Measurements from ENCODE around the gene GALNT17.
A peak's percentile ranks its signal among the peaks of the same experiment; 100 is the strongest.
"Not testable (repeated sequence)": the region's sequence is repeated elsewhere in the genome, so short reads cannot be mapped to it uniquely, and the experiment has no call there.

The GALNT17 gene

DNA sequence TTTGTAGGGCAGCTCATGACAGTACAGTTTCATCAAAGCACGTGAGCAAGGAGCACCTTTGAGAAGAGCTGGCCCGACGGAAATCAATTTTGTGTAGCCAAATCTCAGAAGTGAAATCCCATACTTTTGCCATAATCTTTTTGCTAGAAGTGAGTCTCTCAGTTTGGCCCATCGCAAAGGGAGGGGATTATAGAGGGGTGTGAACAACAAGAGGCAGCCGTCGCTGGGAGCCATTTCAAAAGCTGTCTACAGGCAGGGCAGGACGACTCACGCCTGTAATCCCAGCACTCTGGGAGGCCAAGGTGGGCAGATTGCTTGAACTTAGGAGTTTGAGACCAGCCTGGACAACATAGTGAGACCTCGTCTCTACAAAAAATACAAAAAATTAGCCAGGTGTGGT, 599.8 kb downstream of the GALNT17 start:
- no peak for DNase-seq (ENCODE audit: low read depth in 1 of 2, low spot score in 1 of 2)

DNA sequence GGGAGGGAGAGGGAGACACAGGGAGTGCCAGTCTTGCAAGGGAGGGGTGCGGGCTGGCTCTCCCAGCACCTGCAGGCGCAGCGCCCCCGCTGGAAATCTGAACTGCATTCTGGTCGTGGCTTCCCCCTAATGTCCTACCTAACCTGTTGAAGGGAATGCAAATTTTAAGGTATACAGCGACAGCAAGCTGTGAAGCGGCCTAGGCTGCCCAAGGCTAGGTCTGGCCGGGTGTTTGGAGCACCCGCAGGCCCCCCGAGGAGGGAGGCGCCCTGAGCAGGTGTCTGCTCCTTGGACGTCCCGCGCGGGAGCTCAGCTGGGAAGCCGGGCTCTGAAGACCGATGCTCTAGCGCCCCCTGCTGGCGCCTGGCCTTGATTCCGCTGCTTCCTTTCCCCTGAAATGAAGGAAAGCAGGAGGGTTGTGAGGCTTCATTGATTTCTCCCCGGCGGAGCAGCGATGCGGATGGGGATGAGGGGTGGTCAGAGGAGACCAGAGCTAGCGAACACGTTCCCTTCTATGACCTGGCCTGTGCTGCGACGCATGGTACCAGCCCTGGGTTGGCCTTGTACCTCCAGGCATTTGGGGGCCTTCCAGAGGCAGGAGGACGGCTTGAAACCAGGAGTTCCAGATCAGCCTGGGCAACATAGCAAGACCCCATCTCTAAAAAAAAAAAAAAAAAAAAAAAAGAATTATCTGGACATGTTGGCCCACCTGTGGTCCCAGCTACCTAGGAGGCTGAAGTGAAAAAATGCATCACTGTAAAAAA, 601.3 kb downstream of the GALNT17 start:
- DNase-seq (ENCODE audit: low read depth in 1 of 2, low spot score in 1 of 2) = peak; percentile 17 to 24

DNA sequence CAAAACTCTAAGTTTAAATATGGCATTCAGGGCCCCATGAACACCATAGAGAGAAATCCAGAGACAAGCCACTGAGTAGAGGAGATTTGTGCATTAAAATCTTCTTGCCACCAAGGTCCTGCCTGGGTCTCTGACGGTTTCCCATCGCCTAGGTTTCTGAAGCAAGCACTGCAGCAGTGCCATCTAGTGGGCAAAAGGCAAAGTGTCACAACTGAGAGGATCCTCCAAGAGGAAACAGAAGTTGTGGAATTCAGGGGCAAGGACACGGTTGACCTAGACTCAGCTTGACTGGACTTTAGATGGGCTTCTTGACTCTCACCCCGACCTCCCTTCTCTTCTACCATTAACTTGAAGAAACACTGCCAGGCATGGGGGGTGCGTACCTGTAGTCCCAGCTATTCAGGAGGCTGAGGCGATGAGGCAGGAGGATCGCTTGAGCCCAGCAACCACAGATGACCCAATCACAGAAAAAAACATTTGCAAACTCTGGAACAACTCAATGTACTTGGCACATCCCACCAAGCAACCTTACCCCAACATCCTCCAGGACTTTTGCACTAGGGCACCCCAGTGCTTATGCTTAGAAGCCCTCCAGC, 604.1 kb downstream of the GALNT17 start:
- no peak for DNase-seq (ENCODE audit: low read depth in 1 of 2, low spot score in 1 of 2)

DNA sequence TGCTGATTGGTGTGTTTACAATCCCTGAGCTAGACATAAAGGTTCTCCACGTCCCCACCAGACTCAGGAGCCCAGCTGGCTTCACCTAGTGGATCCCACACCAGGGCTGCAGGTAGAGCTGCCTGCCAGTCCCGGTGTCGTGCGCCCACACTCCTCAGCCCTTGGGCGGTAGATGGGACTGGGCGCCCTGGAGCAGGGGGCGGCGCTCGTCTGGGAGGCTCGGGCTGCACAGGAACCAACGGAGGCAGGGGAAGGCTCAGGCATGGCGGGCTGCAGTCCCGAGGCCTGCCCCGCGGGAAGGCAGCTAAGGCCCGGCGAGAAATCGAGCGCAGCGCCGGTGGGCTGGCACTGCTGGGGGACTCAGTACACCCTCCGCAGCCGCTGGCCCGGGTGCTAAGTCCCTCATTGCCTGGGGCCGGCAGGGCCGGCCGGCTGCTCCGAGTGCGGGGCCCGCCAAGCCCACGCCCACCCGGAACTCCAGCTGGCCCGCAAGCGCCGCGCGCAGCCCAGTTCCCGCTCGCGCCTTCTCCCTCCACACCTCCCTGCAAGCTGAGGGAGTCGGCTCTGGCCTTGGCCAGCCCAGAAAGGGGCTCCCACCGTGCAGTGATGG, 606.1 kb downstream of the GALNT17 start:
- not testable (repeated sequence) for DNase-seq (ENCODE audit: low read depth in 1 of 2, low spot score in 1 of 2)

DNA sequence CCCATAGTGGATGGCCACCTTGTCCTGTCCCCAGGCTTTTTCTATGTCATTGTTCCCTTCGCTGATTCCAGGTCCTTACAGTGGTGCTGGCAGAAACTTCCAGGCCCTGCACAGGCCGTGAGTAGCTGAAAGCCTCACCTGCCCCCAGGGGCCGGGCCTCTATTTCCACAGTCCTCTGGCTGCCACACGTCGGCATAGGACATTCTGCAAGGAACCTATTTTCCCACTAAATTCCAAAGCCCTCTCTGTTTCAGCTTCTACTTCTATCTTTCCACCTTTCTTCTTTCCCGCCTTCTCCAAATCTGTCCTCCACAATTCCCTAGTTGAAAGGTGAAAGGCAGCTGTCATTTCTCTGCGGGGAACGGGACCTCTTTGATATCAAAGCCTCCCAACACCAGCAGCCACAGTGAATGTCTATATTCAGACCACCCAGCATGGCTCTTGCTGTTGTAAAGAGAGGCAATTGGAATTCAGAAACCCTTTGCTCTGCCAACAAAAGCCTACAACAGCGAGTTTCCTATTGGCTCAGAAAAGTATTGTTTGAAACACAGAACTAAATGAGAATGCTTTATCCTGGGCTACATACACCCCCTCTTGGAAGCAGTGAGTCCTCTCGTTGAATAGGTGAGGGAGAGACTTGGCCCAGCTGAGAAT, 607.7 kb downstream of the GALNT17 start:
- DNase-seq (ENCODE audit: low read depth in 1 of 2, low spot score in 1 of 2) = no peak

DNA sequence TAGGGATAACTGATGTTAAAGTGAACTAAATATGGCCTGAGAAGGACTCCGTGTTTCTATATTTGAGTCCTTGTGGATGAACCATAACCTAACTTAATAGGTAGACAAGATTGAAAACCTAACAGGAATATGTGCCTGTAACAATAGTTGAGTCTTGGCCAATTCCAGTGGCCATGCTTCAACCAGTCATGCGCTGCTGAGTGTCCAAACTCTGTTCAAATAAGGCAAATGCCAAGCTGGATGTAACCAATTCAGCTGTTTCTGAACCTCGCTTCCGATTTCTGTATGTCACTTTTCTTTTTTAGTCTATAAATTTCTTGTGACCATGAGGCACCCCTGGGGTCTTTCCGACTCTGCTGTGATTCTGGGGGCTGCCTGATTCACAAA, 608.2 kb downstream of the GALNT17 start:
- DNase-seq (ENCODE audit: low read depth in 1 of 2, low spot score in 1 of 2) = no peak

DNA sequence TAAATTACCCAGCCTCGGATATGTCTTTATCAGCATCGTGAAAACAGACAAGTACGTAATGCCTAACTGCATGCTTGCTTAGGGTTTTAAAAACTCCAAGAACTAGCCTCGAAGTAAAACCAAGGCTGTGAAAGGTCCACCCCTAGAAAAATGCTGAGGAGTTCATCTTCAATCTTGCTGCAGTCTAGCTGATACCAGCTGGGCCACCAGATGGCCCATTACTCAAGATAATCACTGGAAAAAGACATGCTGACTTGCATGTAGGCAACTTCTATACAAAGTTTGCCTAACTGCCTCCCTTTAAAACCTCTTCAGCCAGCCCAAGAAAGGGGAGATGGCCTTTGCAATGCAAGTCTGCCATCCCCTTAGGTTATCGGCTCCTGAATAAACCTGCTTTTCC, 614.1 kb downstream of the GALNT17 start:
- no peak for DNase-seq (ENCODE audit: low read depth in 1 of 2, low spot score in 1 of 2)

DNA sequence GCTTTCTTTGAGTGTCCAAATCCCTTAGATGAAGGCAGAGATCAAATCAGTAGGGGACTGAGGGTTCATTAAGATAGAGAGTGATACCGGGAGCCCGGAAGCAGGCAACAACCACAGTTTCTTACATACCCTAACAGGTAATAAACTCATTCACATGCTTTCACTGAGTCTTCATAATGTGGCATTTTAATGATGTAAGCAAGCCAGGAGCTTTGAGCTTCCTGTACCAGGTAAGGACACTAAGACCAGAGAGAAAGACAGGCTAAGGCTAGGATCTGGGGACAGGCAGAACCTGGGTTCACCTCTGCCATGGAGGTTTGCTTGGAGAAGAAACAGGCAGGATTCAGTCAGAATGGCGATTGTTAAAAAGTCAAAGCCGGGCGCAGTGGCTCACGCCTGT, 618.3 kb downstream of the GALNT17 start:
- DNase-seq (ENCODE audit: low read depth in 1 of 2, low spot score in 1 of 2) = no peak

DNA sequence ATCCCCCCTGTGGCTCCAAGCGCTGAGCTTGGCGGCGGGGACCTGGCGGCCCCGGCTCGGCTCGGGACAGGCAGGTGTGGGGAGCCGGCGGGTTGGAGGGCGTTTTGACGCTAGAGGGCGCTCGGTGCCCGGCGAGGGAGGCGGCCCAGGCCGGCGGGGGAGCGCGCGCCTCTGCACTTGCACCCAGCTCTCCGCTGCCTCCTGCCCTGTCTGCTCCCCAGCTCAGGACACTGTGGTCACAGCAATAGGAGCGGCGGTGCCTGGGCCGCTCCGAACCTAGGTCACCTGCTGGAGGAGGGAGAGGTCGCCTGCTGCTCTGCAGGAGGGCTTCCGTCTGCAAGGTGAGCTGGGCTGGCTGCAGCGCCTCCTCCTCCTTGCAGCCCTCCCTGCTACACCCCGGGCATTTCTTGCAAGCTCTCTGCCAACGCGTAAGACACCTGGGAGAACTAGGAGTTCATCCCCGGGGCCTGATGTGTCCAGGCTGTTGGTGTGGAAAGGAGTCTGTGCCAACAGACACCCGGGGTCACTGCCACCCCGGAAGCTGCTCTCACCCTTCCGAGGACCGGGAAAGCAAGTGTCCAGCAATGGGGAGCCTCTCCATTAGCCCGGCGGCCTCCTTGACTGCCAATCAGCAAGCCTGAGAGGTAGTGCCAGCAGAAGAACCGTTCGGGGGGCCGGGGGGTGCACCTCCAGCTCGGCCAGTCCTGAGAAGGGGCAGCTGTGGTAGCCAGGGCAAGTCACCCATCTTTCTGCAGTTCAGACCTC, 620.4 kb downstream of the GALNT17 start:
- DNase-seq (ENCODE audit: low read depth in 1 of 2, low spot score in 1 of 2) = no peak

DNA sequence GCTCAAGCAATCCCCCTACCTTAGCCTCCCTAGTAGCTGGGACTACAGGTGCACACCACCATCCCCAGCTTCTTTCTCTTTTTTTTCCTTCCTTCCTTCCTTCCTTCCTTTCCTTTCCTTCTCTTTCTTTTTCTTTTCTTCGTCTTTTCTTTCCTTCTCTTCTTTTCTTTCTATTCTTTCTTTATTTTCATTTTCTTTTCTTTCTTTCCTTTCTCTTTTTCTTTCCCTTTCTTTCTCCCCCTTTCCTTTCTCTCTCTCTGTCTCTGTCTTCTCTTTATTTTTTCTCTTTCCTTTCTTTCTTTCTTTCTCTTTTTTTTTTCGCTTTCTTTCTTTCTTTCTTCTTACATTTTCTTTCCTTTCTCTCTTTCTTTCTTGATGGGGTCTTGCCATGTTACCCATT, 621.3 kb downstream of the GALNT17 start:
- DNase-seq (ENCODE audit: low read depth in 1 of 2, low spot score in 1 of 2) = no peak

DNA sequence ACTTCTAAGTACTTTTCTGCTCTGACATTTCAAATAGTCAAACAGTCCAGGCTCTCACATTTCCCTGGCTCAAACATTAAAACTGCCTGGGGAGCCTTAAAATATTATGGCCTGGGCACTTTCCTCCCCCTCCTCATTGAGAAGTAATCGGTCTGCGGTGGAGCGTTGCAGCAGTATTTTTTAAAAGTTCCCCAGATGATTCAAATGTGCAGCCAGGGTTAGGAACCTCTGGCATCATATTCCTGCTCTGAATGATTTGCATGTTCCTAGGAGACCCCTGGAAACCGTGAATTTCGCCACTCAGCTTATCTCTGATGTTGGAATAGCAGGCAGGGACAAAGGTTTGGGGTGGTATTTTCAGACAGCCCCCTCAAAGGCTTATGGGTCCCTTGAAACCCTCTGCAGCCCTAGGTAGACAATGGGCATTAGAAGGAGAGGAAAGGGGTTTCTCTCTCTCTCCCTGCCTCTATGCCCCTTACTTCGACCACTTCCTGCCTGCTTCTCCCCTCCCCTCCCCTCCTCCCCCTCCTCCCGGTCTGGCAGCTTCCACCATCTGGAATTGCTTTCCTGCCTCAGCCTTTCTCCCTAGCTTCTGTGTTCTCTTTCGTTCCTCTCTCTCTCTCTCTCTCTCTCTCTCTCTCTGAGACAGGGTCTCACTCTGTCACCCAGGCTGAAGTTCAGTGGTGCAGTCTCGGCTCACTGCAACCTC, 622.2 kb downstream of the GALNT17 start:
- DNase-seq (ENCODE audit: low read depth in 1 of 2, low spot score in 1 of 2) = no peak

DNA sequence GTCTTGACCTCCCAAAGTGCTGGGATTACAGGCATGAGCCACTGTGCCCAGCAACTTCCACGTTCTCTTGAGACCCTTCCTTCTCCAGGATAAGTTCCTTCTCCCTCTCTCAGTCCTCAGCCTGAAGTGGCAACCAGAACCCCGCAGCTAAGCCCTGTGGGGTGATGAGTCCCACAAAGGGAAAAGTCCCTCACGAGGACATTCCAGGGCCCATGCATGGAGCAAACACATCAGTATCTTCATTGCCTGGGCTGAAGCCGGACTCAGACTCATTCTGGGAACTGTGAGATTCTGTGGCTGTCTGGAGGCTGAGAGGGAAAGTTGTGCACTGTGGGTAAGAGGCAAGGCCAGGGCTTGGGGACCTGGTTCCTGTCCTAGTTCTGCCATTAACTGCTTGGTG, 622.9 kb downstream of the GALNT17 start:
- DNase-seq (ENCODE audit: low read depth in 1 of 2, low spot score in 1 of 2) = no peak

DNA sequence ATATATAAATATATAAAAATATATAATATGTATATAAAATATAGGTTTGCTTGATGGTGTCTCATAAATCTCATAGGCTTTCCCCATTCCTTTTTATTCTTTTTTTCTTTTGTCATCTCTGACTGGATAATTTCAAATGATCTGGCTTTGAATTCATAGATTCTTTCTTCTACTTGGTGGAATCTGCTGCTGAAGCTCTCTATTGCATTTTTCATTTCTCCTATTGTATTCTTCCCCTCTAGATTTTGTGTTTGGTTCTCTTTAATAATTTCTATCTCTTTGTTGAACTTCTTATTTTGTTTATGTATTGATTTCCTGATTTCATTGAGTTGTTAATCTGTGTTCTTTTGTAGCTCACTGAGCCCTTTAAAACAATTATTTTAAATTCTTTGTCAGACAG, 629.4 kb downstream of the GALNT17 start:
- no peak for DNase-seq (ENCODE audit: low read depth in 1 of 2, low spot score in 1 of 2)
